HepG2 (cell line): ENCODE measurements around the gene SERPINA6. TPM values are rescaled to one million over a fixed set of nuclear protein-coding genes. Genes with fewer than 3 reads are reported as not detected.

Experiments
- ATF7 ChIP-seq, 2 experiments: fragments of 450-650 bp in 1 of 2; sonication (generic) in 1 of 2; formaldehyde crosslinking in 1 of 2; IDR thresholded peaks; 2 replicates each; pipeline versions ENCODE4 v1.4.0 to v1.6.1; 2016 to 2020; ENCODE audit warnings: antibody characterized with exemption in 1 of 2, mild to moderate bottlenecking in 1 of 2, missing genetic modification reagents in 1 of 2
- FIP1L1 ChIP-seq: fragments of 200-400 bp; formaldehyde crosslinking; IDR thresholded peaks from 2 replicates; pipeline ENCODE4 v1.6.1; 2018; ENCODE audit warnings: low read depth, mild to moderate bottlenecking, low read length, moderate library complexity, borderline replicate concordance; ENCODE audit not compliant: insufficient read depth
- GLMP ChIP-seq: sonication (generic); formaldehyde crosslinking; IDR thresholded peaks from 2 replicates; pipeline ENCODE4 v1.9.0; 2021; ENCODE audit warnings: missing genetic modification reagents, mild to moderate bottlenecking, borderline replicate concordance
- HNRNPK ChIP-seq: fragments of 200-400 bp; formaldehyde crosslinking; IDR thresholded peaks from 2 replicates; pipeline ENCODE4 v1.6.1; 2018; ENCODE audit warnings: low read length, low read depth, moderate library complexity, mild to moderate bottlenecking; ENCODE audit not compliant: poor library complexity, severe bottlenecking
- JDP2 ChIP-seq: sonication (generic); formaldehyde crosslinking; IDR thresholded peaks from 2 replicates; pipeline ENCODE4 v1.8.1; 2022; ENCODE audit warnings: missing genetic modification reagents, borderline replicate concordance
- KDM6A ChIP-seq: IDR thresholded peaks from 2 replicates; pipeline ENCODE4 v1.6.1; 2016; ENCODE audit warnings: low read depth
- NFKB2 ChIP-seq: sonication (generic); formaldehyde crosslinking; IDR thresholded peaks from 2 replicates; pipeline ENCODE4 v1.4.0; 2020; ENCODE audit warnings: missing genetic modification reagents, borderline replicate concordance
- PAF1 ChIP-seq: IDR thresholded peaks from 2 replicates; pipeline ENCODE4 v1.6.1; 2016; ENCODE audit warnings: missing genetic modification reagents, missing compliant biosample characterization
- ZNF20 ChIP-seq: sonication (generic); formaldehyde crosslinking; IDR thresholded peaks from 2 replicates; pipeline ENCODE4 v1.4.0; 2020; ENCODE audit warnings: mild to moderate bottlenecking, moderate library complexity, missing genetic modification reagents
- ZNF354B ChIP-seq: sonication (generic); formaldehyde crosslinking; IDR thresholded peaks from 2 replicates; pipeline ENCODE4 v1.8.0; 2022; ENCODE audit warnings: mild to moderate bottlenecking, missing genetic modification reagents
- ZNF414 ChIP-seq: sonication (generic); formaldehyde crosslinking; IDR thresholded peaks from 2 replicates; pipeline ENCODE4 v1.5.0; 2020; ENCODE audit warnings: missing genetic modification reagents
- ZNF558 ChIP-seq: sonication (generic); formaldehyde crosslinking; IDR thresholded peaks from 2 replicates; pipeline ENCODE4 v1.9.0; 2022; ENCODE audit warnings: mild to moderate bottlenecking, missing genetic modification reagents, borderline replicate concordance
- ZNF644 ChIP-seq: IDR thresholded peaks from 2 replicates; pipeline ENCODE4 v1.6.1; 2016; ENCODE audit warnings: low read depth
- polyA plus RNA-seq, 8 experiments: library from polyadenylated mRNA; depleted of rRNA in 3 of 8; stranded (reverse) in 7 of 8; unstranded in 1 of 8; fragments of >200 nt; fragmentation: Illumina TruSeq in 4 of 8; extraction: Trizol in 4 of 8; gene quantifications; 2 replicates each; pipeline versions ENCODE4 v1.2.1 to v1.2.3, GENCODE V29; 2011 to 2016; ENCODE audit warnings: low read depth in 4 of 8, missing spikeins in 1 of 8, mixed read lengths in 1 of 8; ENCODE audit not compliant: insufficient read depth in 1 of 8
- total RNA-seq, 5 experiments: library from RNA; depleted of rRNA; stranded (reverse); fragments of >200 nt; fragmentation: Illumina TruSeq; extraction: Trizol; gene quantifications; 2 replicates each; pipeline ENCODE4 v1.2.3, GENCODE V29; 2016; ENCODE audit warnings: low read depth in 1 of 5
- TF ChIP-seq, protein P1 (sequence below): sonication (generic); formaldehyde crosslinking; IDR thresholded peaks from 2 replicates; pipeline ENCODE4 v1.4.0; 2020; ENCODE audit warnings: missing genetic modification reagents
- TF ChIP-seq, protein P2 (sequence below), 2 experiments: IDR thresholded peaks; 2 replicates each; pipeline ENCODE4 v1.6.1; 2011 to 2012; ENCODE audit warnings: low read length in 2 of 2, borderline replicate concordance in 1 of 2, low read depth in 1 of 2, mild to moderate bottlenecking in 1 of 2, moderate library complexity in 1 of 2
- TF ChIP-seq, protein P3 (sequence below): sonication (generic); formaldehyde crosslinking; IDR thresholded peaks from 2 replicates; pipeline ENCODE4 v1.8.1; 2023; ENCODE audit warnings: mild to moderate bottlenecking, missing genetic modification reagents
- TF ChIP-seq, protein P4 (sequence below): sonication (generic); formaldehyde crosslinking; IDR thresholded peaks from 2 replicates; pipeline ENCODE4 v1.4.0; 2020; ENCODE audit warnings: missing genetic modification reagents

SERPINA6 gene
- total and polyA plus RNA-seq, 2 of the 13 experiments (the other 11 are each of a cell fraction or from before 2014, with no cell fraction given): 260 to 333 TPM

GRCh38 chr14:94355191-94355794 lies 32.2 kb upstream of the SERPINA6 start (continued):
- TF ChIP-seq, protein P1, sequence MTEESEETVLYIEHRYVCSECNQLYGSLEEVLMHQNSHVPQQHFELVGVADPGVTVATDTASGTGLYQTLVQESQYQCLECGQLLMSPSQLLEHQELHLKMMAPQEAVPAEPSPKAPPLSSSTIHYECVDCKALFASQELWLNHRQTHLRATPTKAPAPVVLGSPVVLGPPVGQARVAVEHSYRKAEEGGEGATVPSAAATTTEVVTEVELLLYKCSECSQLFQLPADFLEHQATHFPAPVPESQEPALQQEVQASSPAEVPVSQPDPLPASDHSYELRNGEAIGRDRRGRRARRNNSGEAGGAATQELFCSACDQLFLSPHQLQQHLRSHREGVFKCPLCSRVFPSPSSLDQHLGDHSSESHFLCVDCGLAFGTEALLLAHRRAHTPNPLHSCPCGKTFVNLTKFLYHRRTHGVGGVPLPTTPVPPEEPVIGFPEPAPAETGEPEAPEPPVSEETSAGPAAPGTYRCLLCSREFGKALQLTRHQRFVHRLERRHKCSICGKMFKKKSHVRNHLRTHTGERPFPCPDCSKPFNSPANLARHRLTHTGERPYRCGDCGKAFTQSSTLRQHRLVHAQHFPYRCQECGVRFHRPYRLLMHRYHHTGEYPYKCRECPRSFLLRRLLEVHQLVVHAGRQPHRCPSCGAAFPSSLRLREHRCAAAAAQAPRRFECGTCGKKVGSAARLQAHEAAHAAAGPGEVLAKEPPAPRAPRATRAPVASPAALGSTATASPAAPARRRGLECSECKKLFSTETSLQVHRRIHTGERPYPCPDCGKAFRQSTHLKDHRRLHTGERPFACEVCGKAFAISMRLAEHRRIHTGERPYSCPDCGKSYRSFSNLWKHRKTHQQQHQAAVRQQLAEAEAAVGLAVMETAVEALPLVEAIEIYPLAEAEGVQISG: peak; percentile 59; the same call in 1 of the 2 replicates
- TF ChIP-seq, protein P2, sequence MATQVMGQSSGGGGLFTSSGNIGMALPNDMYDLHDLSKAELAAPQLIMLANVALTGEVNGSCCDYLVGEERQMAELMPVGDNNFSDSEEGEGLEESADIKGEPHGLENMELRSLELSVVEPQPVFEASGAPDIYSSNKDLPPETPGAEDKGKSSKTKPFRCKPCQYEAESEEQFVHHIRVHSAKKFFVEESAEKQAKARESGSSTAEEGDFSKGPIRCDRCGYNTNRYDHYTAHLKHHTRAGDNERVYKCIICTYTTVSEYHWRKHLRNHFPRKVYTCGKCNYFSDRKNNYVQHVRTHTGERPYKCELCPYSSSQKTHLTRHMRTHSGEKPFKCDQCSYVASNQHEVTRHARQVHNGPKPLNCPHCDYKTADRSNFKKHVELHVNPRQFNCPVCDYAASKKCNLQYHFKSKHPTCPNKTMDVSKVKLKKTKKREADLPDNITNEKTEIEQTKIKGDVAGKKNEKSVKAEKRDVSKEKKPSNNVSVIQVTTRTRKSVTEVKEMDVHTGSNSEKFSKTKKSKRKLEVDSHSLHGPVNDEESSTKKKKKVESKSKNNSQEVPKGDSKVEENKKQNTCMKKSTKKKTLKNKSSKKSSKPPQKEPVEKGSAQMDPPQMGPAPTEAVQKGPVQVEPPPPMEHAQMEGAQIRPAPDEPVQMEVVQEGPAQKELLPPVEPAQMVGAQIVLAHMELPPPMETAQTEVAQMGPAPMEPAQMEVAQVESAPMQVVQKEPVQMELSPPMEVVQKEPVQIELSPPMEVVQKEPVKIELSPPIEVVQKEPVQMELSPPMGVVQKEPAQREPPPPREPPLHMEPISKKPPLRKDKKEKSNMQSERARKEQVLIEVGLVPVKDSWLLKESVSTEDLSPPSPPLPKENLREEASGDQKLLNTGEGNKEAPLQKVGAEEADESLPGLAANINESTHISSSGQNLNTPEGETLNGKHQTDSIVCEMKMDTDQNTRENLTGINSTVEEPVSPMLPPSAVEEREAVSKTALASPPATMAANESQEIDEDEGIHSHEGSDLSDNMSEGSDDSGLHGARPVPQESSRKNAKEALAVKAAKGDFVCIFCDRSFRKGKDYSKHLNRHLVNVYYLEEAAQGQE (IDR thresholded peaks at IDR 0.05; ENCODE audit: borderline replicate concordance in 1 of 2, low read depth in 1 of 2, low read length in 2 of 2): no peak
- TF ChIP-seq KDM6A (peak; percentile 37), ATF7 (IDR thresholded peaks at IDR 0.05) (no peak), ATF7 (CRISPR knock-in tag; IDR thresholded peaks at IDR 0.05) (no peak), PAF1 (CRISPR knock-in tag) (no peak), HNRNPK (no peak), JDP2 (CRISPR knock-in tag) (no peak), FIP1L1 (no peak), ZNF20 (CRISPR knock-in tag) (no peak), ZNF644 (CRISPR knock-in tag) (peak; percentile 29; the same call in 1 of the 2 replicates), NFKB2 (CRISPR knock-in tag) (peak; percentile 38; the same call in 1 of the 2 replicates), ZNF354B (CRISPR knock-in tag) (no peak), ZNF558 (CRISPR knock-in tag) (no peak), ZNF414 (CRISPR knock-in tag) (no peak), GLMP (CRISPR knock-in tag) (no peak)
- TF ChIP-seq, protein P3, sequence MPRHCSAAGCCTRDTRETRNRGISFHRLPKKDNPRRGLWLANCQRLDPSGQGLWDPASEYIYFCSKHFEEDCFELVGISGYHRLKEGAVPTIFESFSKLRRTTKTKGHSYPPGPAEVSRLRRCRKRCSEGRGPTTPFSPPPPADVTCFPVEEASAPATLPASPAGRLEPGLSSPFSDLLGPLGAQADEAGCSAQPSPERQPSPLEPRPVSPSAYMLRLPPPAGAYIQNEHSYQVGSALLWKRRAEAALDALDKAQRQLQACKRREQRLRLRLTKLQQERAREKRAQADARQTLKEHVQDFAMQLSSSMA (CRISPR knock-in tag): no peak
- TF ChIP-seq, protein P4, sequence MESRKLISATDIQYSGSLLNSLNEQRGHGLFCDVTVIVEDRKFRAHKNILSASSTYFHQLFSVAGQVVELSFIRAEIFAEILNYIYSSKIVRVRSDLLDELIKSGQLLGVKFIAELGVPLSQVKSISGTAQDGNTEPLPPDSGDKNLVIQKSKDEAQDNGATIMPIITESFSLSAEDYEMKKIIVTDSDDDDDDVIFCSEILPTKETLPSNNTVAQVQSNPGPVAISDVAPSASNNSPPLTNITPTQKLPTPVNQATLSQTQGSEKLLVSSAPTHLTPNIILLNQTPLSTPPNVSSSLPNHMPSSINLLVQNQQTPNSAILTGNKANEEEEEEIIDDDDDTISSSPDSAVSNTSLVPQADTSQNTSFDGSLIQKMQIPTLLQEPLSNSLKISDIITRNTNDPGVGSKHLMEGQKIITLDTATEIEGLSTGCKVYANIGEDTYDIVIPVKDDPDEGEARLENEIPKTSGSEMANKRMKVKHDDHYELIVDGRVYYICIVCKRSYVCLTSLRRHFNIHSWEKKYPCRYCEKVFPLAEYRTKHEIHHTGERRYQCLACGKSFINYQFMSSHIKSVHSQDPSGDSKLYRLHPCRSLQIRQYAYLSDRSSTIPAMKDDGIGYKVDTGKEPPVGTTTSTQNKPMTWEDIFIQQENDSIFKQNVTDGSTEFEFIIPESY (CRISPR knock-in tag): no peak
